VCaP (cell line): ENCODE results near the gene TMEM132C.

ENCODE experiments used
- H3K27ac ChIP-seq: fragments of 450-650 bp; 2 replicates; pipeline ENCODE4 v1.5.1; 2017
- CTCF ChIP-seq: fragments of 450-650 bp; conservative IDR thresholded peaks from 2 replicates; pipeline ENCODE4 v1.5.1; 2017; ENCODE audit warnings: mild to moderate bottlenecking, moderate library complexity

The TMEM132C gene

GRCh38 chr12:128537668-128538067, 270.7 kb downstream of the TMEM132C start:
- no peak for TF ChIP-seq CTCF
- no peak overlapping the region for H3K27ac ChIP-seq

- H3K27ac ChIP-seq, result no peak overlapping the region
- TF ChIP-seq CTCF, result no peak
Measured at GRCh38 chr12:128542844-128543243, 275.9 kb downstream of the TMEM132C start.

- no peak overlapping the region for H3K27ac ChIP-seq
- no peak for TF ChIP-seq CTCF
Measured at GRCh38 chr12:128543460-128543859, 276.5 kb downstream of the TMEM132C start.

- no peak overlapping the region for H3K27ac ChIP-seq
- TF ChIP-seq CTCF, result no peak
Measured at GRCh38 chr12:128543971-128544370, 277.0 kb downstream of the TMEM132C start.

- H3K27ac ChIP-seq, result no peak overlapping the region
- TF ChIP-seq CTCF, result no peak
Measured at GRCh38 chr12:128548949-128549348, 282.0 kb downstream of the TMEM132C start.

- TF ChIP-seq CTCF, result no peak
Measured at GRCh38 chr12:128549601-128550218, 282.7 kb downstream of the TMEM132C start.

GRCh38 chr12:128551266-128551665, 284.3 kb downstream of the TMEM132C start:
- H3K27ac ChIP-seq, result no peak overlapping the region
- TF ChIP-seq CTCF, result no peak

More at GRCh38 chr12:128549601-128550218, 282.7 kb downstream of the TMEM132C start:
- H3K27ac ChIP-seq, result no peak overlapping the region
